A673 (cell line): ENCODE data around the gene LPXN. TPM values are rescaled to one million over a fixed set of nuclear protein-coding genes. Genes with fewer than 3 reads are reported as not detected.

ENCODE experiments used
- BruUV-seq: library from RNA; stranded (reverse); fragments of 400-500 nt; replicated peaks from 2 replicates; lab custom pipeline; 2021; lab: Mats Ljungman, UMichigan
- CTCF ChIA-PET: fragments of 300-600 bp; sonication (Branson Sonifier 250); formaldehyde crosslinking; loops from one replicate; lab custom pipeline; 2022; ENCODE audit warnings: antibody characterized with exemption; lab: Charles Lee
- POLR2A ChIA-PET: fragments of 300-600 bp; sonication (Branson Sonifier 250); formaldehyde crosslinking; loops from one replicate; lab custom pipeline; 2022; ENCODE audit warnings: antibody characterized with exemption; ENCODE audit not compliant: low non-redundant PET; lab: Charles Lee
- DNase-seq: peaks from one replicate; pipeline ENCODE4 v3.0.0-alpha.2; 2015; ENCODE audit warnings: low spot score
- H3K27ac ChIP-seq: fragments of 200-600 bp; sonication (generic); 2 replicates; pipeline ENCODE4 v1.5.1; 2016; ENCODE audit warnings: mixed run types, low read depth, mild to moderate bottlenecking, mixed read lengths, antibody characterized with exemption, low read length; ENCODE audit not compliant: poor library complexity, severe bottlenecking
- H3K27me3 ChIP-seq: fragments of 200-600 bp; sonication (generic); replicated peaks from 2 replicates; pipeline ENCODE4 v1.6.1; 2017; ENCODE audit warnings: mixed run types, low read depth, mild to moderate bottlenecking, mixed read lengths, antibody characterized with exemption, low read length; ENCODE audit not compliant: insufficient read depth, poor library complexity
- H3K36me3 ChIP-seq: fragments of 200-600 bp; sonication (generic); 2 replicates; pipeline ENCODE4 v1.6.1; 2016; ENCODE audit warnings: mixed run types, mild to moderate bottlenecking, mixed read lengths, antibody characterized with exemption, low read length; ENCODE audit not compliant: insufficient read depth, poor library complexity, severe bottlenecking
- H3K4me1 ChIP-seq: fragments of 200-600 bp; sonication (generic); 2 replicates; pipeline ENCODE4 v1.6.1; 2017; ENCODE audit warnings: mixed run types, mild to moderate bottlenecking, mixed read lengths, antibody characterized with exemption, low read length; ENCODE audit not compliant: insufficient read depth, poor library complexity, severe bottlenecking
- H3K4me3 ChIP-seq: fragments of 200-600 bp; sonication (generic); 2 replicates; pipeline ENCODE4 v1.5.1; 2016; ENCODE audit warnings: low read depth, mixed run types, mild to moderate bottlenecking, mixed read lengths, low read length; ENCODE audit not compliant: poor library complexity, severe bottlenecking
- H3K9me3 ChIP-seq: fragments of 200-600 bp; sonication (generic); 2 replicates; pipeline ENCODE4 v1.6.1; 2016; ENCODE audit warnings: mixed run types, low read depth, mild to moderate bottlenecking, mixed read lengths, antibody characterized with exemption, low read length; ENCODE audit not compliant: poor library complexity, severe bottlenecking
- CTCF ChIP-seq: fragments of 300-800, 200-600 bp; sonication (generic); conservative IDR thresholded peaks from 2 replicates; pipeline ENCODE4 v1.5.1; 2017; ENCODE audit warnings: low read depth, mild to moderate bottlenecking, antibody characterized with exemption, low read length, moderate library complexity, mixed read lengths
- EZH2 ChIP-seq: fragments of 200-600 bp; sonication (generic); IDR thresholded peaks from 2 replicates; pipeline ENCODE4 v1.6.1; 2017; ENCODE audit warnings: borderline replicate concordance, low read depth, mild to moderate bottlenecking, mixed read lengths, antibody characterized with exemption, low read length; ENCODE audit not compliant: poor library complexity, severe bottlenecking
- intact Hi-C: fragments of 100-400 bp; cut with micrococcal nuclease; formaldehyde crosslinking; loops from one replicate; pipeline ENCODE4 v1.10.0; 2022; ENCODE audit not compliant: unreplicated experiment
- total RNA-seq: library from RNA; stranded (reverse); gene quantifications from 2 replicates; pipeline ENCODE4 v1.2.3, GENCODE V29; 2021

The LPXN gene
- total RNA-seq, 1 experiment from 2014 or later: 3.3 TPM

GRCh38 chr11:58615559-58615958 lies 39.9 kb upstream of the LPXN start:
- H3K9me3 ChIP-seq: no peaks in the 10 kb centered on the region
- DNase-seq: no peak
- TF ChIP-seq EZH2 (no peak), CTCF (no peak)
- ChIA-PET POLR2A (no interaction called here), CTCF (no interaction called here)
- H3K4me3 ChIP-seq: no peak overlapping the region
- H3K27ac ChIP-seq: no peak overlapping the region
- H3K36me3 ChIP-seq: peaks cover 99% of the 10 kb centered on the region
- no TSS peak for BruUV-seq
- peaks cover 17% of the 10 kb centered on the region for H3K4me1 ChIP-seq
- intact Hi-C loops: loop anchor here (5.0 kb wide), 1 partner anchor 33 kb away; no protein-coding TSS in a partner anchor
- no peaks in the 10 kb centered on the region for H3K27me3 ChIP-seq

- ChIA-PET POLR2A (no interaction called here), CTCF (no interaction called here)
- Histone ChIP-seq H3K4me1 (peaks cover 10% of the 10 kb centered on the region), H3K4me3 (no peak overlapping the region), H3K27me3 (no peaks in the 10 kb centered on the region), H3K27ac (no peak overlapping the region), H3K36me3 (peaks cover 86% of the 10 kb centered on the region), H3K9me3 (no peaks in the 10 kb centered on the region)
- TF ChIP-seq CTCF: no peak
- TF ChIP-seq EZH2: no peak
- no peak for DNase-seq
- intact Hi-C loops: no loop called here
- BruUV-seq: no TSS peak
These were observed 37.6 kb upstream of the LPXN start for GRCh38 chr11:58613228-58613627.

- Histone ChIP-seq H3K4me3 (no peak overlapping the region), H3K9me3 (no peaks in the 10 kb centered on the region), H3K27me3 (no peaks in the 10 kb centered on the region), H3K36me3 (peaks cover 51% of the 10 kb centered on the region), H3K4me1 (peaks cover 7% of the 10 kb centered on the region), H3K27ac (no peak overlapping the region)
- no TSS peak for BruUV-seq
- intact Hi-C loops: no loop called here
- ChIA-PET CTCF (no interaction called here), POLR2A (interaction anchor here (0.6 kb wide), 1 partner anchor 952 kb away, joined by 3 read pairs; no protein-coding TSS in a partner anchor)
- no peak for DNase-seq
- TF ChIP-seq CTCF (no peak), EZH2 (no peak)
These were observed 34.1 kb upstream of the LPXN start for GRCh38 chr11:58609723-58610122.
